GM21423 (cell line): ENCODE data around the gene KIF2C.
"Not testable (repeated sequence)": the region's sequence is repeated elsewhere in the genome, so short reads cannot be mapped to it uniquely, and the experiment has no call there.

Experiments
- ATAC-seq: cut with Tn5 transposase; IDR thresholded peaks from one replicate; pipeline ENCODE4 v1.9.1; 2021; ENCODE audit warnings: mild to moderate bottlenecking, moderate library complexity; ENCODE audit not compliant: unreplicated experiment

Gene KIF2C

DNA sequence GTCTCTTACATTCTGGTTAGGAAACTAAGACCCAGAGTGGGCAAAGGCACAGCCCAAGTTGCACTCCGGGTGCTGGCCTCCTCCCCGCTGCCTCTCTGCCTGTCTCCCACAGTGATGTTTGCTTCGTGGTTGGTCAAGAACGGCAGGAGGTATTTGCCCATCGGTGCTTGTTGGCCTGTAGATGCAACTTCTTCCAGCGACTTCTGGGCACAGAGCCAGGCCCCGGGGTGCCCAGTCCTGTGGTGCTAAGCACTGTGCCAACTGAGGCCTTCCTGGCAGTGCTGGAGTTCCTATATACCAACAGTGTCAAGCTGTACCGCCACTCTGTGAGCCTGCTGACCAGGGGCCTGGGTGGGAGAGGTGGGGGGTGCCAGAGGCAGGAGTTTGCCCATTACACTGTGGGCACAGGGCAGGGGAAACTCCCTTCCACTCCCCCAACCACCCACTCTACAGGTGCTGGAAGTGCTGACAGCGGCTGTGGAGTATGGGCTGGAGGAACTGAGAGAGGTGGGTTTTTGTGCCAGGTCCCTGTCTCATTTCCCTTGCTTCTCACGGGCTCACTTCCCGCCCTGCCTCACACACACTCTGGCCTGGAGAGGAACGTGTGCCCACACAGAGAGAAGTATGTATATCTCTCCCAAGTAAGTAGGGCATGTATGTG lies 70.6 kb downstream of the KIF2C start:
- no peak for ATAC-seq

GRCh38 chr1:44810762-44811105 lies 71.1 kb downstream of the KIF2C start:
- ATAC-seq, result not testable (repeated sequence)

- ATAC-seq, result no peak
Measured at GRCh38 chr1:44811234-44811633, 71.6 kb downstream of the KIF2C start.

- no peak for ATAC-seq
Measured at GRCh38 chr1:44812822-44813543, 73.3 kb downstream of the KIF2C start.

- ATAC-seq, result not testable (repeated sequence)
Measured at GRCh38 chr1:44815926-44816325, 76.3 kb downstream of the KIF2C start.

GRCh38 chr1:44817307-44817706 lies 77.7 kb downstream of the KIF2C start:
- no peak for ATAC-seq
